ENCODE data around the gene C6orf58. TPM values are rescaled to one million over a fixed set of nuclear protein-coding genes. Genes with fewer than 3 reads are reported as not detected.

Gene C6orf58
- total and polyA plus RNA-seq, 7 donors = not detected

DNA sequence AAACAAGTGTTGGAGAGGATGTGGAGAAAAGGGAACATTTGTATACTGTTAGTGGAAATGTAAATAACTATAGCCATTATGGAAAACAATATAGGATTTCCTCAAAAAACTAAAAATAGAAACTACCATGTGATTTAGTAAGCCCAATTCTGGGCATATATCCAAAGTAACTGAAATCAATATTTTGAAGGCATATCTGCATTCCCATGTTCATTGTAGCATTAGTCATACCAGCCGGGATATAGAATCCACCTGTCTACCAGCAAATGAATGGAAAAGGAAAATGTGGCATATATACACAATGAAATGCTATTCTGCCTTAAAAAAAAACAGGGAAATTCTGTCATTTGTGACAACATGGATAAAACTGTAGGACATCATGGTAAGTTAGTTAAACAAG, 15.3 kb upstream of the C6orf58 start:
- intact Hi-C loops (cut with DNase I) = no loop called here
- no peak overlapping the region for H3K4me3 ChIP-seq
- ATAC-seq = no peak
- DNase-seq = no peak
- no peaks in the 10 kb centered on the region for H3K9me3 ChIP-seq
- no peaks in the 10 kb centered on the region for H3K27me3 ChIP-seq (ENCODE audit: insufficient read depth in 3 of 3, low read length in 2 of 3)
- no peaks in the 10 kb centered on the region for H3K36me3 ChIP-seq (ENCODE audit: insufficient read depth in 1 of 2, low read depth in 1 of 2)
- no peak overlapping the region for H3K27ac ChIP-seq
- no peaks in the 10 kb centered on the region for H3K4me1 ChIP-seq
- TF ChIP-seq, protein P1, sequence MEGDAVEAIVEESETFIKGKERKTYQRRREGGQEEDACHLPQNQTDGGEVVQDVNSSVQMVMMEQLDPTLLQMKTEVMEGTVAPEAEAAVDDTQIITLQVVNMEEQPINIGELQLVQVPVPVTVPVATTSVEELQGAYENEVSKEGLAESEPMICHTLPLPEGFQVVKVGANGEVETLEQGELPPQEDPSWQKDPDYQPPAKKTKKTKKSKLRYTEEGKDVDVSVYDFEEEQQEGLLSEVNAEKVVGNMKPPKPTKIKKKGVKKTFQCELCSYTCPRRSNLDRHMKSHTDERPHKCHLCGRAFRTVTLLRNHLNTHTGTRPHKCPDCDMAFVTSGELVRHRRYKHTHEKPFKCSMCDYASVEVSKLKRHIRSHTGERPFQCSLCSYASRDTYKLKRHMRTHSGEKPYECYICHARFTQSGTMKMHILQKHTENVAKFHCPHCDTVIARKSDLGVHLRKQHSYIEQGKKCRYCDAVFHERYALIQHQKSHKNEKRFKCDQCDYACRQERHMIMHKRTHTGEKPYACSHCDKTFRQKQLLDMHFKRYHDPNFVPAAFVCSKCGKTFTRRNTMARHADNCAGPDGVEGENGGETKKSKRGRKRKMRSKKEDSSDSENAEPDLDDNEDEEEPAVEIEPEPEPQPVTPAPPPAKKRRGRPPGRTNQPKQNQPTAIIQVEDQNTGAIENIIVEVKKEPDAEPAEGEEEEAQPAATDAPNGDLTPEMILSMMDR (IDR thresholded peaks at IDR 0.05) = no peak
- WGBS, 3 donors = 10 to 15% (median 15%) methylated on average over 1 of the region's 1 CpG

DNA sequence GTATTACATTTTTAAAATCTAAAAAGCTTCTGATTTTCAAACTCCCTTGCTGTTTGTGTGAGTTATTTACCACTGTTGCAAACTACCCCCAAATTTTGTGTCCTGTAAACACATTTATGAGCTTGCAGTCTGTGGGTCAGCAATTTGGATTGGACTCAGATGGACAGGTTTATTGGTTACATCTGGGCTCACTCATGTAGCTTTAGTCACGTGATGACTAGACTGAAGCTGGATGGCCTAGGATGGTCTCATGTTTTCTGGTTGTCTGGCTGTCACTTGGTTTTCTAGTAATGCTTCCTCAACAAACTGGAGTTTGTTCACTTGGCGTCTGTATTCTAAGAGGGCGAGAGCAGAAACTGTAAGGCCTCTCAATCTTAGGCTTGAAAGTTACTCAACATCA, 12.2 kb upstream of the C6orf58 start:
- Histone ChIP-seq H3K4me1 (no peaks in the 10 kb centered on the region), H3K4me3 (no peak overlapping the region), H3K27ac (no peak overlapping the region), H3K36me3 (ENCODE audit: insufficient read depth in 1 of 2, low read depth in 1 of 2) (no peaks in the 10 kb centered on the region), H3K27me3 (ENCODE audit: insufficient read depth in 3 of 3, low read length in 2 of 3) (no peaks in the 10 kb centered on the region), H3K9me3 (no peaks in the 10 kb centered on the region)
- 58 to 61% (median 60%) methylated on average over 3 of the region's 3 CpGs for WGBS, 3 donors
- intact Hi-C loops (cut with DNase I) = no loop called here
- DNase-seq = no peak
- TF ChIP-seq, protein P1 (IDR thresholded peaks at IDR 0.05) = no peak
- no peak for ATAC-seq

DNA sequence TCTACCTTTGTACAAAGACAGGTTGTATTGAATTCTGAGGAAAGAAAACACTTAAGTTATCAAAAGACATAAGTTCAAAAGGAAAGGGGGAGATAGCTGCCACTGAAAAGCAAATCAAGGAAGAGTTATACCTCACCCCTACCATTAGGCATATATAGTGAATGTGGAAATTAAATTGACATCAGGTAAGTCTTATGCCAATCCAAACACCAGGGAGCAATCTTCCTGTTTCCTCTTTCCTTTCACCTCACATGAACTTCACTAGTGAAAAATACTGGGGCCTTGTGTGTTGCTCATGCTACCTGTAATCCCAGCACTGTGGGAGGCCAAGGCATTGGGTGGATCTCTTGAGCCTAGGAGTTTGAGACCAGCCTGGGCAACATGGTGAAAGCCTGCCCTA, 10.9 kb upstream of the C6orf58 start:
- Histone ChIP-seq H3K4me1 (no peaks in the 10 kb centered on the region), H3K9me3 (no peaks in the 10 kb centered on the region), H3K27ac (no peak overlapping the region), H3K4me3 (no peak overlapping the region), H3K36me3 (ENCODE audit: insufficient read depth in 1 of 2, low read depth in 1 of 2) (no peaks in the 10 kb centered on the region), H3K27me3 (ENCODE audit: insufficient read depth in 3 of 3, low read length in 2 of 3) (no peaks in the 10 kb centered on the region)
- TF ChIP-seq, protein P1 (IDR thresholded peaks at IDR 0.05) = no peak
- intact Hi-C loops (cut with DNase I) = no loop called here
- DNase-seq (no peak), ATAC-seq (no peak)

DNA sequence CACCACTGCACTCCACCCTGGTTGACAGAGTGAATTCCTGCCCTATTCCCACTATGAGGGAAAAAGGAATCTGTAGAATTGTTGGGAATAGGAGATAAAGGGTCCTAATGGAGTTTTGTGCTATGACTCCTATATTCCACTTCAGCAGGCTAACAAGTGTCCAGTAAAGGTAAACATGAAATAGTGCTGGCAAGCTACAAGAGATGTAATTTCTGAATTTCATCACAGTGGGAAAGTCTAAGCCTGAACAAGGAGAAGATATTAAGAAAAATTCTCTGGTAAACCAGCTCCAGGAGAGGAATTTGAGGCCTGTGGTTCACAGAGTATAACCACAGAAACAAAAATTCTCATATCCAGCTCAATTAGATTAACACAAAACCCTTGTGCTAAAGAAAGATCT, 10.3 kb upstream of the C6orf58 start:
- Histone ChIP-seq H3K36me3 (ENCODE audit: insufficient read depth in 1 of 2, low read depth in 1 of 2) (no peaks in the 10 kb centered on the region), H3K9me3 (no peaks in the 10 kb centered on the region), H3K27ac (no peak overlapping the region), H3K4me1 (no peaks in the 10 kb centered on the region), H3K27me3 (ENCODE audit: insufficient read depth in 3 of 3, low read length in 2 of 3) (no peaks in the 10 kb centered on the region), H3K4me3 (no peak overlapping the region)
- intact Hi-C loops (cut with DNase I) = no loop called here
- ATAC-seq (no peak), DNase-seq (no peak)
- TF ChIP-seq, protein P1 (IDR thresholded peaks at IDR 0.05) = no peak

DNA sequence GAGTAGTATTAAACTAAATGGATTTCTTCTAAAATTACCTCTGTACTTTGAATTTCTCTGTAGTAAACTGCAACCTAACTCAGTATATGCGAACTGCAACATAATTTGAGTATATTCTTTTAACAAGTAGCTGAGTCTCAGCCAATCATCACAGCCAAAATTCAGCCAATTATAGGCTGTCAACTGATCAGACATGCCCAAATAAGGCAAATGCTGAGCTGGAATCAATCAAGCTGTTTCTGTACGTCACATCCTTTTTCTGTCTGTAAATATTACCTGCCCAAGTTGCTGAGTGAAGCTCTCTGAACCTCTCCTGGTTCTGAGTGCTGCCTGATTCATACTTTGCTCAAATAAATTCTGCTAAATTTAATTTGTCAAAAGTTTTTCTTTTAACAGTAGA, 9.5 kb upstream of the C6orf58 start:
- no peak overlapping the region for H3K4me3 ChIP-seq
- 50 to 68% (median 51%) methylated on average over 2 of the region's 2 CpGs for WGBS, 3 donors
- H3K9me3 ChIP-seq = no peaks in the 10 kb centered on the region
- H3K4me1 ChIP-seq = no peaks in the 10 kb centered on the region
- TF ChIP-seq, protein P1 (IDR thresholded peaks at IDR 0.05) = no peak
- H3K27ac ChIP-seq = no peak overlapping the region
- ATAC-seq = no peak
- H3K36me3 ChIP-seq (ENCODE audit: insufficient read depth in 1 of 2, low read depth in 1 of 2) = no peaks in the 10 kb centered on the region
- H3K27me3 ChIP-seq (ENCODE audit: insufficient read depth in 3 of 3, low read length in 2 of 3) = no peaks in the 10 kb centered on the region
- no peak for DNase-seq
- intact Hi-C loops (cut with DNase I) = no loop called here
